DOHH2 (cell line): ENCODE data around the gene ACER3.

Experiments used
- EZH2phosphoT487 ChIP-seq: fragments of 200-600 bp; sonication (generic); IDR thresholded peaks from 2 replicates; pipeline ENCODE4 v1.6.1; 2017; ENCODE audit warnings: borderline replicate concordance, mild to moderate bottlenecking, antibody characterized with exemption, low read length, moderate library complexity, mixed read lengths
- TF ChIP-seq, protein P1 (sequence below): fragments of 200-600 bp; sonication (generic); IDR thresholded peaks from one replicate; pipeline ENCODE4 v1.5.1; 2014; ENCODE audit warnings: antibody characterized with exemption, mild to moderate bottlenecking, low read depth, low read length; ENCODE audit not compliant: poor library complexity, severe bottlenecking

GRCh38 chr11:76825726-76826396 lies 34.9 kb upstream of the ACER3 start:
- TF ChIP-seq, protein P1, sequence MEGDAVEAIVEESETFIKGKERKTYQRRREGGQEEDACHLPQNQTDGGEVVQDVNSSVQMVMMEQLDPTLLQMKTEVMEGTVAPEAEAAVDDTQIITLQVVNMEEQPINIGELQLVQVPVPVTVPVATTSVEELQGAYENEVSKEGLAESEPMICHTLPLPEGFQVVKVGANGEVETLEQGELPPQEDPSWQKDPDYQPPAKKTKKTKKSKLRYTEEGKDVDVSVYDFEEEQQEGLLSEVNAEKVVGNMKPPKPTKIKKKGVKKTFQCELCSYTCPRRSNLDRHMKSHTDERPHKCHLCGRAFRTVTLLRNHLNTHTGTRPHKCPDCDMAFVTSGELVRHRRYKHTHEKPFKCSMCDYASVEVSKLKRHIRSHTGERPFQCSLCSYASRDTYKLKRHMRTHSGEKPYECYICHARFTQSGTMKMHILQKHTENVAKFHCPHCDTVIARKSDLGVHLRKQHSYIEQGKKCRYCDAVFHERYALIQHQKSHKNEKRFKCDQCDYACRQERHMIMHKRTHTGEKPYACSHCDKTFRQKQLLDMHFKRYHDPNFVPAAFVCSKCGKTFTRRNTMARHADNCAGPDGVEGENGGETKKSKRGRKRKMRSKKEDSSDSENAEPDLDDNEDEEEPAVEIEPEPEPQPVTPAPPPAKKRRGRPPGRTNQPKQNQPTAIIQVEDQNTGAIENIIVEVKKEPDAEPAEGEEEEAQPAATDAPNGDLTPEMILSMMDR, result no peak
- TF ChIP-seq EZH2phosphoT487, result no peak
